Activated CD4-positive, alpha-beta T cell treated with anti-CD3 and anti-CD28 coated beads, Interleukin-2, amount 10 ng/mL, durations not matched to agents 7 days and 5 days (primary cell): ENCODE results near the gene PARD3. TPM values are rescaled to one million over a fixed set of nuclear protein-coding genes. Genes with fewer than 3 reads are reported as not detected.

Source experiments
- CTCF ChIA-PET: fragments of 350-600 bp; sonication (Branson Sonifier 250); formaldehyde crosslinking; loops from one replicate; lab custom pipeline; 2021; ENCODE audit warnings: antibody characterized with exemption; lab: Charles Lee
- POLR2A ChIA-PET: fragments of 350-600 bp; sonication (Branson Sonifier 250); formaldehyde crosslinking; loops from one replicate; lab custom pipeline; 2021; ENCODE audit warnings: antibody characterized with exemption; lab: Charles Lee
- DNase-seq: peaks from one replicate; pipeline ENCODE4 v3.0.0-alpha.2; 2020
- H3K27ac Mint-ChIP-seq: one replicate; pipeline ENCODE4 v1.8.0; 2021; ENCODE audit warnings: mild to moderate bottlenecking, moderate library complexity, mixed read lengths
- H3K27me3 Mint-ChIP-seq: one replicate; pipeline ENCODE4 v1.8.0; 2021; ENCODE audit warnings: mixed read lengths
- H3K36me3 Mint-ChIP-seq: one replicate; pipeline ENCODE4 v1.8.0; 2021; ENCODE audit warnings: low read depth, mixed read lengths
- H3K4me1 Mint-ChIP-seq: one replicate; pipeline ENCODE4 v1.8.0; 2021; ENCODE audit warnings: mixed read lengths
- H3K4me3 Mint-ChIP-seq: one replicate; pipeline ENCODE4 v1.8.0; 2021; ENCODE audit warnings: mild to moderate bottlenecking, moderate library complexity, mixed read lengths
- H3K9me3 Mint-ChIP-seq: one replicate; pipeline ENCODE4 v1.8.0; 2021; ENCODE audit warnings: mixed read lengths
- total RNA-seq, 2 experiments: library from RNA; stranded (reverse); gene quantifications; one replicate each; pipeline ENCODE4 v1.2.3, GENCODE V29; 2021

Gene PARD3
- total RNA-seq, 2 experiments from 2014 or later, result 1.0 to 1.2 TPM

DNA sequence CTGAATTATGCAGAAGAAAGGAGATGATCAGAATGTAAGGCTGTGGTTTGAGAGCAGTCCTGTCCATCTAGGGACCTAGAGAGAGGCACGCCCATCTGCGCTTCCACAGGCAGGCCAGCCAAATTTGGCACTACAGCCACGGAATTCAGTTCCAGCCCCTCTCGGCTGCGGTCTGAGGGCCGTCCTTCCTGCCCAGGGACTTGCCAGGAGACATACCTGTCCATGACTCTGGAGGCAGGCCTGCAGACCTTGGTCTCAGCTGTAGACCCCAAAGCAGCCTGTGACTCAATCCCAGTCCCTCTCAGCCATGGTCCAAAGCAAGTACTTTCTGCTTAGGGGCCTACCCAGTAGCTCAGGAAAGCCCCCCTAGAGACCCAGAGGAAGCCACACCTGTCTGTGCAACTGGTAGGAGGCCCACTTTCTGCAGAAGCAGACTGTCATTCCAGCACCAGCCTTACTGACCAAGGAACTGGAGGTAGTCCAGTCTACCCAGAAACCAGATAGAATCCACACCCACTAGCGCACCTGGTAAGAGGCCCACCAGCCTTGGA, 720.9 kb downstream of the PARD3 start:
- no peak overlapping the region for H3K4me3 Mint-ChIP-seq
- H3K36me3 Mint-ChIP-seq, result no peaks in the 10 kb centered on the region
- H3K27me3 Mint-ChIP-seq, result no peaks in the 10 kb centered on the region
- CTCF ChIA-PET, result no interaction called here
- H3K9me3 Mint-ChIP-seq, result peaks cover 9% of the 10 kb centered on the region
- no peak for DNase-seq
- no peak overlapping the region for H3K27ac Mint-ChIP-seq
- POLR2A ChIA-PET, result no interaction called here
- H3K4me1 Mint-ChIP-seq, result no peaks in the 10 kb centered on the region

DNA sequence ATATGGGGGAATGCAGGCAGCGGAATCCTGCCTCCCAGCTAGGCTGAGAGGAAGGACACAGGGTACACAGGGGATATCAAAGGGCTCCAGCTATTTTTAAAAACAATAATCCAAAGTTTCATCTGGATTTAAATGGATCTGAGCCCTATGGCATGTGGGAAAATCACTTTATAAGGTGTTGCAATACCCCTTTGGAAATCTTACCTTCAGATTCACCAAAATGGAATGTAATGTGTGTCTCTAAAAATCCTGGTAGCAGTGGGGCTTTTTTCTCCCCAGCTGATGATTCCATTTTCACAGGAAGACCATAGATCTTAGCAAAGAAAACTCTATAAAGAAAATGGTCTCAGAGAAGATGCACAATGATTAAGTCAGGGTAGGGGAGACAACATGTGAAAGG, 722.2 kb downstream of the PARD3 start:
- no peaks in the 10 kb centered on the region for H3K36me3 Mint-ChIP-seq
- peaks cover 8% of the 10 kb centered on the region for H3K9me3 Mint-ChIP-seq
- no peak for DNase-seq
- H3K4me1 Mint-ChIP-seq, result no peaks in the 10 kb centered on the region
- CTCF ChIA-PET, result no interaction called here
- POLR2A ChIA-PET, result no interaction called here
- no peak overlapping the region for H3K27ac Mint-ChIP-seq
- H3K4me3 Mint-ChIP-seq, result no peak overlapping the region
- no peaks in the 10 kb centered on the region for H3K27me3 Mint-ChIP-seq

DNA sequence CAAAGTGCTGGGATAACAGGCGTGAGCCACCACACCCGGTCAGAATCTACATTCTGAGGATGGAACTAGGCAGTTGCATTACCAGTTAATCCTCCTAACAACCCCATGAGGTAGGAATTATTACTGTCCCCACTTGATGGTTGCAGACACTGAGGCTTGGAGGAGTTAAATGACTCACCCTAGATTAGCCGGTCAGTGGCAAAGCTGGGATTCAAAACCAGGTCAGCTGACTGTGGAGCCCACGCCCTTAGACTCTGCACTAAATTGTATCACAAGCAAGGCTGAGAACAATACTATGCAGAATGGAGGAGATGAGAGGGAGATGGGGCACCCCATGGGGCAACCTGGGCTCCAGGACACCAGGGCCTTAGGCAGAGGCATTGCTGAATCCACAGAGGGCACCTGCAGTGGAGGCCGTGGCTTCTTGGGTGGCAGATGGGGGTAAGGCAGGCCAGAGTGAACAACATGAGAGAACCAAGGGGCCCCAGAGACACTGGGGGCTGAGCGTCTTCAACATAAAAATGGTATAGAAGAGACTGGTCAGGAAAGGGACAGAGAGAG, 723.4 kb downstream of the PARD3 start:
- ChIA-PET POLR2A (no interaction called here), CTCF (no interaction called here)
- peaks cover 8% of the 10 kb centered on the region for H3K9me3 Mint-ChIP-seq
- H3K4me1 Mint-ChIP-seq, result no peaks in the 10 kb centered on the region
- no peak overlapping the region for H3K27ac Mint-ChIP-seq
- H3K36me3 Mint-ChIP-seq, result no peaks in the 10 kb centered on the region
- DNase-seq, result no peak
- no peaks in the 10 kb centered on the region for H3K27me3 Mint-ChIP-seq
- no peak overlapping the region for H3K4me3 Mint-ChIP-seq

DNA sequence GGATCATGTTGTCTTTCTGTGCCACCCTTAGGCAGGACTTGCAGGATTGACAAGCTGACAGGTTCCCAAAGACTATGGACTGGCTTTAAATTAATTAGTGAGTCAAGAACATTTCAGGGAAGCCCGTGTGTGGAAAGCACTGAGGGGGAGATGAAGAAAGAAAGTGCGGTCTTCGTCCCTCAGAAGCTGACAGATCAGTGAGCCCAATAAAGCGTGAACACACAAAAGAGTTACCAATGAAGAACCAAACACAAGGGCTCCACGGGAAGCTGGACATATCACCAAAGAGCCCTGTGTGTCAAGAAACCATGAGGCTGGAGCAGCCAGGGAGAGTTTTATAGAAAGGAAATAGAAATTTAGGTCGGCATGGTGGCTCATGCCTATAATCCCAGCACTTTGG, 725.8 kb downstream of the PARD3 start:
- POLR2A ChIA-PET, result no interaction called here
- no peaks in the 10 kb centered on the region for H3K9me3 Mint-ChIP-seq
- H3K27me3 Mint-ChIP-seq, result no peaks in the 10 kb centered on the region
- CTCF ChIA-PET, result no interaction called here
- no peaks in the 10 kb centered on the region for H3K4me1 Mint-ChIP-seq
- H3K4me3 Mint-ChIP-seq, result no peak overlapping the region
- no peak for DNase-seq
- H3K36me3 Mint-ChIP-seq, result no peaks in the 10 kb centered on the region
- H3K27ac Mint-ChIP-seq, result no peak overlapping the region

DNA sequence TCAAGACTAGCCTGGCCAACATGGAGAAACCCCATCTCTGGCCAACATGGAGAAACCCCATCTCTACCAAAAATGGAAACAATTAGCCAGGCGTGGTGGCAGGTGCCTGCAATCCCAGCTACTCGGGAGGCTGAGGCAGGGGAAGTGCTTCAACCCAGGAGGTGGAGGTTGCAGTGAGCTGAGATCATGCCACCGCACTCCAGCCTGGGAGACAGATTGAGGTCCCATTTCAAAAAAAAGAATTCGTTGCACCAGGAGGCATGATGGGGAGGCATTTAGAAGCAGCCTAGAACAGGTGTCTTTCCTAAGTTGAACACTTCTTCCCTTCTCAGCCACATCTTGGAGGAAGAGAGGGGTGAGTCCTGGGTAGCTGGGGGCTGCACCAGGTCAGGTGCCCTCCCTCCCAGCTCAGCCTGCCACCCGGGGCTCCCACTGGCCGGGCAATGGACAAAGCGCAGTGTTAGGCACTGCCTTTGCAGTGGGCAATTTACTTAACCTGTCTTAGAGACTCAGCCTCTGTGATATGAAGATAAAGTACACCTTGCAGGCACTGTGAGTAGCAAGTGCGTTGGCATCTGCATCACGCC, 726.8 kb downstream of the PARD3 start:
- Mint-ChIP-seq H3K9me3 (no peaks in the 10 kb centered on the region), H3K27me3 (no peaks in the 10 kb centered on the region), H3K4me3 (no peak overlapping the region), H3K36me3 (no peaks in the 10 kb centered on the region), H3K4me1 (no peaks in the 10 kb centered on the region), H3K27ac (no peak overlapping the region)
- CTCF ChIA-PET, result no interaction called here
- POLR2A ChIA-PET, result no interaction called here
- DNase-seq, result no peak

DNA sequence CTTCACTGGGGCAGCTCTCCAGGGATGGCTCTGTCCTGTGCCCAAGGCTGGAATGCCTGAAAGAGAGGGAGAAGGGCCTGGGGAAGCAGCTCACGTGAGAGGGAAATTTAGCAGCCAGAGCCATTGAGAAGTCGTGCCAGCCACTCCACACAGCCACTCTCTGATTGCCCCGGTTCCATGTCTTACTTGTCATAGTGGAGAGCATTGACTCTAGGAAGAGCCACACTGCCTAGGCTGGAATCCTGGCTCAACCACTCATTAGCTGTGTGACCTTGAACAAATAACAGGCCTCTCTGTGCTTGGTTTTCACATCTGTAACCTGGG, 728.0 kb downstream of the PARD3 start:
- H3K4me3 Mint-ChIP-seq, result no peak overlapping the region
- no peaks in the 10 kb centered on the region for H3K36me3 Mint-ChIP-seq
- no peaks in the 10 kb centered on the region for H3K27me3 Mint-ChIP-seq
- H3K27ac Mint-ChIP-seq, result no peak overlapping the region
- ChIA-PET POLR2A (no interaction called here), CTCF (no interaction called here)
- no peak for DNase-seq
- no peaks in the 10 kb centered on the region for H3K4me1 Mint-ChIP-seq
- no peaks in the 10 kb centered on the region for H3K9me3 Mint-ChIP-seq

DNA sequence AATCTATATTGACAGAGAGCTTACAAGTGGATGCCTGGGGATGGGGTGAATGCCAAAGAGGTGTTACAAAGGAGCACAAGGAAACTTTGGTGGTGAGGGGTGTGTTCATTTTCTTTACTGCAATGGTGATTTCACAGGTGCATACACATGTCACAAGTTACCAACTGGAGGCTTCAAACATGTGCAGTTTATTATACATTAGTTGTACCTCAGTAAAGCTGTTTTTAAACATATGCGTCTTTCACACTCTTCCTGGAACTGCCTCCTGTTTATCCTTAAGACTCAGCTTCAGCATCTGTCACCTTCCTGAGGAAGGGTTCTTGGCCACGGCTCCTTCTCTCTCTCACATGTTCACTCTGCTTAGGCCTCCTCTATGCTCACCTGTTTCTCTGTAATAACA, 731.5 kb downstream of the PARD3 start:
- Mint-ChIP-seq H3K27me3 (no peaks in the 10 kb centered on the region), H3K27ac (no peak overlapping the region), H3K9me3 (no peaks in the 10 kb centered on the region), H3K36me3 (no peaks in the 10 kb centered on the region), H3K4me3 (no peak overlapping the region), H3K4me1 (no peaks in the 10 kb centered on the region)
- ChIA-PET CTCF (no interaction called here), POLR2A (no interaction called here)
- DNase-seq, result no peak

DNA sequence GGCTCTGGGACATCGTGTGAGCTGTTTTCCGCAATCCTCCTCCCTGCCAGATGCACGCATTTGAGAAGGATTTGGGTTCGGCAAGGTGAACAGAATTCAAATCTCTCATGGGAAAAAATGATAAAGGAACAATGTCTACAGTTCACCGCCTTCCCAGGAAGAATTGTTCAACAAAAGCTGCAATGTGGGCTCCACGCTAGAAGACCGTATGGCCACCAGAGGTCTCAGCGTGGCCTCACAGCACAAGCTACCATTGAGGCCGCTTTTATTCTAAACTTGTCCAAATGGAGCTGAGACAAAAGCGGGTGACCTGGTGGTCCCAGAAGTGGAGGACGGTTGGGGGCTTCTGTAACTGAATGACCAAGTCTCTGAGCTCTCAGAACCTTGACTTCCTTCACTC, 733.1 kb downstream of the PARD3 start:
- no peak overlapping the region for H3K27ac Mint-ChIP-seq
- no peaks in the 10 kb centered on the region for H3K27me3 Mint-ChIP-seq
- no peaks in the 10 kb centered on the region for H3K36me3 Mint-ChIP-seq
- H3K4me1 Mint-ChIP-seq, result no peaks in the 10 kb centered on the region
- no peak overlapping the region for H3K4me3 Mint-ChIP-seq
- POLR2A ChIA-PET, result no interaction called here
- CTCF ChIA-PET, result no interaction called here
- DNase-seq, result no peak
- H3K9me3 Mint-ChIP-seq, result no peaks in the 10 kb centered on the region

DNA sequence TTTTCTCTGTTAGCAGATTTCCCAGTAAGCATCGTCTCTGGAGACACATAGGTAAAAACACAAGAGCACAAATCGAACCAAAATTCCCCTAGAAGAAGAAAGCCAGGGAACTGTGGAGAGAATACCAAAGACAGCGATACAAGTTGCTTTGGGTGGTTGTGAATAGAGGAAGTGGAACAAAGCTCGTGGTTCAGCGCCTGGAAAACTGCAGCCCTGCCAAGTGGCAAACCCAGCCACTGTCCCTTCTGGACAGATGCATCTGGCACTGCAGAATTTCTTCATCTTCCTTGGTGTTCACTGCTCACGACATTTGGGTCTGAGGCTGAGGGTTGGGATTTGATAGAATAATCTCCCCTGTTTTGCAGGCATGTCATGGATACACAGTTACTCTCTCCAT, 733.8 kb downstream of the PARD3 start:
- Mint-ChIP-seq H3K27ac (no peak overlapping the region), H3K9me3 (no peaks in the 10 kb centered on the region), H3K4me1 (no peaks in the 10 kb centered on the region), H3K27me3 (no peaks in the 10 kb centered on the region), H3K4me3 (no peak overlapping the region), H3K36me3 (no peaks in the 10 kb centered on the region)
- POLR2A ChIA-PET, result no interaction called here
- DNase-seq, result no peak
- CTCF ChIA-PET, result no interaction called here

DNA sequence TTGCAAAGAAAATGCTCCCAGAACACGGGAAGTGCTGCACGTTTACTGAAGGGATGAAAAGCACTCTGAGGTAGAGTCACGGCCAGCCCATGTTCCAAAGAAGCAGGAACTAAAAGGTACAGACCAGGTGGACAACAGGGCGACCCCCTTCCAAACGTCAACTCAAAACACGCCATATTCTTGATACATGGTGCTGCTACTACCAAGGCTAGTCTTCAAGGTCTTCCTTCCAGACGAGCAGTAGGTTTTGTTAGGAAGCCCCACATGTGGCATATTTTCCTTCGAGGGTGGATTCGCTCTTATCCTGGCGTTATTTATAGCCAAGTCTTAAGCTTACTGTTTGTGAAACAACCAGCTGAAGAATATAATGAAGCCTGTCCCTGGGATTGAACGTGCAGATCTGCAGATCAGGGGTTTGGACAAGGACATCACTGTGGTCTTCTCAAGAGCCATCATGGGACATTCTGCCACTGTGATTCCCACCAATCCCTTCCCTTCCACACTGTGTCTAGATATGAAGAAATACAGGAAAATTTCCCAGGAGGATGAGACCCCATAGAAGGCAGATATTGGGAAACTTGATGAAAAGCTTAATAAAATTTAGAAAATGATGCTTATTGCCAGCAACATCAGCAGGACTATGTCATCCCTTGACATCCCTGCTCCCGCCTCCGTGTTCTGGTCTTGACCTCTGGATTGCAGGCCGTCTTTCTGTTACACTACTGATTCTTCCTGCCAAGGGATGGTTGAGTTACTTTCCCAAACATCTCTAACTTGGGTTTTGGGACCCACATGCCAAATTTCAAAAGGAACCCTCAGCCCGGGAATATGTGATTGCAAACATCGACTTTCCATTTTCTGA, 734.4 kb downstream of the PARD3 start:
- ChIA-PET CTCF (interaction anchor here (0.6 kb wide), 1 partner anchor 14 kb away, joined by 3 read pairs; no protein-coding TSS in a partner anchor), POLR2A (no interaction called here)
- Mint-ChIP-seq H3K27me3 (no peaks in the 10 kb centered on the region), H3K4me3 (no peak overlapping the region), H3K4me1 (no peaks in the 10 kb centered on the region), H3K36me3 (no peaks in the 10 kb centered on the region), H3K9me3 (no peaks in the 10 kb centered on the region), H3K27ac (no peak overlapping the region)
- no peak for DNase-seq

DNA sequence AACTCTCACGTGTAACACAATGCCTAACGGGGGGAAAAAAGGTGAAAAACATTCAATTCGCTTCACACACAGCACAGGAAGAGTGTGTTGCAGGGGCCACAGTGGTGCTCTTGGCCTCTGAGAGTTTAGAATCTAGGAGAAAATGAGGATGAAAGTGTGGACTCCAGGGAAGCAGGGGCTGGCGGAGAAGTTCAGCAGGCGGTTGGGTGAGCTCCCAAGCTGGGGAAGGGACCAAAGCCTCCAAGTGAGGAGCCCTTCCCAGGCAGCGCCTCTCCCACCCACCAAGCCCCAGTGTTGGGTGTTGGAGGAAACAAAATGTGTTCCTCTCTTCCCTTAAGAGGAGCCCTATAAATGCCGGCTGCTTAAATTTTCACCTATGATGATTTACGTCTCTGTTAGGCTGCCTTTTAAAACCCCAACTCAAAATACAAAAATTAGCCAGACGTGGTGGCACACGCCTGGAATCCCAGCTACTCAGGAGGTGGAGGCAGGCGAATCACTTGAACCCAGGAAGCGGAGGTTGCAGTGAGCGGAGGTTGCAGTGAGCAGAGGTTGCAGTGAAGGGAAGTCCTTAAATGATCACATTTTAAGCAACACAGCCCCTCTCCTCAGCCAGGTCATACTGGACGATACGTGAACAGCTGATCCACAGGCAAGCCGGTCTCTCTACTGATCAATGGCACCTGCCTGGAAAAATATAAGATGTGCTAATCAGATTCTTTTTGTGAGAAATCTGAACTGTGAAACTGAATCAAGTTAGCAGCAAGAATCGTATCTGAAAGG, 735.2 kb downstream of the PARD3 start:
- Mint-ChIP-seq H3K9me3 (no peaks in the 10 kb centered on the region), H3K4me3 (no peak overlapping the region), H3K36me3 (no peaks in the 10 kb centered on the region), H3K27ac (no peak overlapping the region), H3K4me1 (no peaks in the 10 kb centered on the region), H3K27me3 (no peaks in the 10 kb centered on the region)
- no peak for DNase-seq
- ChIA-PET POLR2A (no interaction called here), CTCF (no interaction called here)

DNA sequence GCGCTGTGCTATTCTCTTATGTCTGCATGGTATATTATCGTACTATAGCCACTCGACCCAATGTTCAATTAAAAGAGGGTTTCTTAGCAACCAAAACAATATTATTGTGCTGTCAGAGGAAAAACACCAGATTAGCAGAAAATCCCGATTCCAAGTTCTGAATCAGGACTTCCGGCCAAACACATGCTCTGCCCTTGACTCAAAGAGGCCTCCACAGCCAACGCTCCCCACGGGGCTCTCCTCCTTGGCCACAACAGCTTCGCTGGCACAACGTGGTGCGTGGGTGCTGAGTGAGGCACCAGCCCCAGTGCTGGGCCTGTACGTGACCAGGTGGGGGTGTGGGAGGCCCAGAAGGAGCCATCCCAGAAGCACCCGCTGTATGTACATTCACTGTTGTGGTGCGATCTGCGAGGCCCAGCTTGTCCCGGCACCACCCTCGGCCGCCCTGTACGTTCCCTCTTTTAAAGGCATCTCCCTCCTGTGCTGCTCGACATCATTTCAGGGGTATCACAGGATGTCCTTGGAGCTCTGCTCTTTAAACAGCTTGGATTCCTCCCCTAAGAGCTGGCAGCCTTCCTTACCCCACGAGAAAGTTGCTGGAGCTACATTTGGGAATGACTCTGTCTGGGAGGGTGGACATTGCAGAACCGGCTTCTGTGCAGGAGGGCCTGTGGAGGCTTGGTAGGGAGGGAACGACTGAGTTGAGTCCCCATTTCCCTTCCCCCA, 736.2 kb downstream of the PARD3 start:
- ChIA-PET POLR2A (no interaction called here), CTCF (no interaction called here)
- no peak for DNase-seq
- Mint-ChIP-seq H3K36me3 (no peaks in the 10 kb centered on the region), H3K4me3 (no peak overlapping the region), H3K4me1 (no peaks in the 10 kb centered on the region), H3K27ac (no peak overlapping the region), H3K27me3 (no peaks in the 10 kb centered on the region), H3K9me3 (no peaks in the 10 kb centered on the region)
